SK-N-SH (cell line): Measurements from ENCODE around the gene SLC7A6. TPM values are rescaled to one million over a fixed set of nuclear protein-coding genes. Genes with fewer than 3 reads are reported as not detected.
A peak's percentile ranks its signal among the peaks of the same experiment; 100 is the strongest.

Experiments used
- CTCF ChIA-PET: fragments of 300-600, 350-600 bp; formaldehyde crosslinking; extraction: SDS; loops from one replicate; lab custom pipeline; 2021; lab: Yijun Ruan, JAX
- POLR2A ChIA-PET: fragments of 350-600 bp; sonication (Branson Sonifier 250); formaldehyde crosslinking; extraction: SDS; loops from one replicate; lab custom pipeline; 2020; ENCODE audit warnings: antibody characterized with exemption, inconsistent platforms; lab: Yijun Ruan, JAX
- DNase-seq: peaks from one replicate; pipeline ENCODE4 v3.0.0; 2012
- H2AFZ ChIP-seq: fragments of 200-600 bp; sonication (generic); 2 replicates; pipeline ENCODE4 v1.8.1; 2016; ENCODE audit warnings: antibody characterized with exemption, mild to moderate bottlenecking, low read depth
- H3F3A ChIP-seq: fragments of 200-600 bp; sonication (generic); replicated peaks from 2 replicates; pipeline ENCODE3; 2016; ENCODE audit warnings: antibody characterized with exemption, mild to moderate bottlenecking; ENCODE audit not compliant: insufficient read depth
- H3K27ac ChIP-seq, 2 experiments: fragments of 200-500 bp in 1 of 2; fragments of 200-600 bp in 1 of 2; sonication (Bioruptor generic) in 1 of 2; sonication (generic), shearing (Covaris generic) in 1 of 2; 2 replicates each; pipeline versions ENCODE4 v1.5.1 to v1.6.1; 2014 to 2016; ENCODE audit warnings: low read depth in 2 of 2, inconsistent platforms in 1 of 2, low read length in 1 of 2, mild to moderate bottlenecking in 1 of 2, mixed read lengths in 1 of 2
- H3K27me3 ChIP-seq: fragments of 200-600 bp; sonication (generic), shearing (Covaris generic); 2 replicates; pipeline ENCODE4 v1.6.1; 2016; ENCODE audit warnings: mixed run types; ENCODE audit not compliant: insufficient read depth
- H3K36me3 ChIP-seq, 2 experiments: fragments of 200-500 bp in 1 of 2; fragments of 200-600 bp in 1 of 2; sonication (Bioruptor generic) in 1 of 2; sonication (generic) in 1 of 2; replicated peaks in 1 of 2; 2 replicates each; pipeline versions ENCODE3 to v1.5.1; 2014 to 2016; ENCODE audit warnings: low read length in 1 of 2, mild to moderate bottlenecking in 1 of 2; ENCODE audit not compliant: insufficient read depth in 2 of 2, control insufficient read depth in 1 of 2
- H3K4me1 ChIP-seq, 2 experiments: fragments of 200-500 bp in 1 of 2; fragments of 200-600 bp in 1 of 2; sonication (Bioruptor generic) in 1 of 2; sonication (generic), shearing (Covaris generic) in 1 of 2; 2 replicates each; pipeline versions ENCODE4 v1.5.1 to v1.6.1; 2014 to 2016; ENCODE audit warnings: low read depth in 1 of 2, low read length in 1 of 2, mixed run types in 1 of 2; ENCODE audit not compliant: insufficient read depth in 2 of 2, control insufficient read depth in 1 of 2
- H3K4me2 ChIP-seq: fragments of 200-600 bp; sonication (generic), shearing (Covaris generic); 2 replicates; pipeline ENCODE4 v1.6.1; 2017; ENCODE audit warnings: mixed run types
- H3K4me3 ChIP-seq, 2 experiments: fragments of 200-500 bp in 1 of 2; fragments of 200-600 bp in 1 of 2; sonication (Bioruptor generic) in 1 of 2; sonication (generic), shearing (Covaris generic) in 1 of 2; 2 replicates each; pipeline versions ENCODE4 v1.5.1 to v1.8.1; 2014 to 2016; ENCODE audit warnings: low read depth in 2 of 2, inconsistent platforms in 1 of 2, low read length in 1 of 2, mild to moderate bottlenecking in 1 of 2, mixed read lengths in 1 of 2, moderate library complexity in 1 of 2
- H3K79me2 ChIP-seq: fragments of 200-600 bp; sonication (generic); 2 replicates; pipeline ENCODE4 v1.8.1; 2017; ENCODE audit warnings: mild to moderate bottlenecking; ENCODE audit not compliant: insufficient read depth
- H3K9ac ChIP-seq: fragments of 200-600 bp; sonication (generic); 2 replicates; pipeline ENCODE4 v1.6.1; 2017; ENCODE audit warnings: mixed run types
- H3K9me2 ChIP-seq: fragments of 200-600 bp; sonication (generic); 2 replicates; pipeline ENCODE4 v1.6.1; 2017; ENCODE audit warnings: mixed run types
- H3K9me3 ChIP-seq: fragments of 200-600 bp; sonication (generic); 2 replicates; pipeline ENCODE4 v1.6.1; 2017; ENCODE audit warnings: mixed run types, mild to moderate bottlenecking, moderate library complexity
- H4K20me1 ChIP-seq: fragments of 200-600 bp; sonication (generic); 2 replicates; pipeline ENCODE4 v1.6.1; 2017; ENCODE audit warnings: mild to moderate bottlenecking, mixed run types; ENCODE audit not compliant: insufficient read depth
- CHD2 ChIP-seq: fragments of 150-350 bp; IDR thresholded peaks from 2 replicates; pipeline ENCODE4 v1.6.1; 2018; ENCODE audit warnings: low read length; ENCODE audit not compliant: partially characterized antibody
- CTCF ChIP-seq: fragments of 200-600 bp; sonication (generic); IDR thresholded peaks from 2 replicates; pipeline ENCODE4 v1.6.1; 2017; ENCODE audit warnings: antibody characterized with exemption, mild to moderate bottlenecking, moderate library complexity
- ELF1 ChIP-seq: IDR thresholded peaks from 2 replicates; pipeline ENCODE4 v1.4.0; 2012
- EZH2phosphoT487 ChIP-seq: fragments of 200-600 bp; sonication (generic); IDR thresholded peaks from 2 replicates; pipeline ENCODE4 v1.6.1; 2017; ENCODE audit warnings: low read depth, mixed run types, mild to moderate bottlenecking, antibody characterized with exemption, moderate library complexity, borderline replicate concordance
- FOSL2 ChIP-seq: IDR thresholded peaks from 2 replicates; pipeline ENCODE4 v1.4.0; 2012; ENCODE audit warnings: low read depth, mild to moderate bottlenecking, moderate library complexity, borderline replicate concordance
- FOXJ3 ChIP-seq: sonication (generic); formaldehyde crosslinking; IDR thresholded peaks from 2 replicates; pipeline ENCODE4 v1.5.1; 2020; ENCODE audit warnings: mild to moderate bottlenecking, missing genetic modification reagents
- GABPA ChIP-seq: IDR thresholded peaks from 2 replicates; pipeline ENCODE4 v1.4.0; 2012; ENCODE audit warnings: low read depth, mild to moderate bottlenecking
- JUND ChIP-seq: IDR thresholded peaks from 2 replicates; pipeline ENCODE4 v1.4.0; 2012
- MAX ChIP-seq: IDR thresholded peaks from 2 replicates; pipeline ENCODE4 v1.4.0; 2012; ENCODE audit warnings: low read depth
- POLR2AphosphoS5 ChIP-seq: IDR thresholded peaks from 2 replicates; pipeline ENCODE4 v1.6.1; 2012; ENCODE audit warnings: low read depth, low read length
- REST ChIP-seq: IDR thresholded peaks from 2 replicates; pipeline ENCODE4 v1.6.1; 2012; ENCODE audit warnings: mild to moderate bottlenecking, low read depth, low read length, moderate library complexity
- RFX5 ChIP-seq: IDR thresholded peaks from 2 replicates; pipeline ENCODE4 v1.6.1; 2012; ENCODE audit warnings: mild to moderate bottlenecking, improper control_type of control experiment, low read length
- SIN3A ChIP-seq: IDR thresholded peaks from 2 replicates; pipeline ENCODE4 v1.6.1; 2012; ENCODE audit warnings: low read depth, mild to moderate bottlenecking, low read length, moderate library complexity, borderline replicate concordance
- TEAD4 ChIP-seq: IDR thresholded peaks from 2 replicates; pipeline ENCODE4 v1.4.0; 2012; ENCODE audit warnings: mild to moderate bottlenecking, borderline replicate concordance; ENCODE audit not compliant: insufficient read depth
- USF1 ChIP-seq: IDR thresholded peaks from 2 replicates; pipeline ENCODE4 v1.4.0; 2012; ENCODE audit warnings: low read depth, borderline replicate concordance
- YY1 ChIP-seq: IDR thresholded peaks from 2 replicates; pipeline ENCODE4 v1.4.0; 2012; ENCODE audit warnings: low read depth, mild to moderate bottlenecking
- WGBS: methylation state at CpG from one replicate; pipeline ENCODE4 v1.1.6; 2017; ENCODE audit warnings: low lambda C conversion rate; 5-methylcytosine and 5-hydroxymethylcytosine counted together
- polyA plus RNA-seq, 3 experiments: library from polyadenylated mRNA; depleted of rRNA; stranded (reverse); fragments of >200 nt; gene quantifications; 2 replicates each; pipeline ENCODE4 v1.2.3, GENCODE V29; 2012
- TF ChIP-seq, protein P1 (sequence below): fragments of 150-350 bp; IDR thresholded peaks from 2 replicates; pipeline ENCODE4 v1.6.1; 2016; ENCODE audit warnings: mild to moderate bottlenecking, low read depth, low read length

Gene SLC7A6
- polyA plus RNA-seq, 1 of the 3 experiments (the other 2 are of a cell fraction): 19.0 TPM

GRCh38 chr16:68235887-68236136 is 28.5 kb upstream of the SLC7A6 start, which contains the start of gene ESRP2:
TSS of gene ESRP2 (minus strand) at chr16:68236127. CDS start at chr16:68236045, 82 bp downstream.
- TF ChIP-seq, protein P1, sequence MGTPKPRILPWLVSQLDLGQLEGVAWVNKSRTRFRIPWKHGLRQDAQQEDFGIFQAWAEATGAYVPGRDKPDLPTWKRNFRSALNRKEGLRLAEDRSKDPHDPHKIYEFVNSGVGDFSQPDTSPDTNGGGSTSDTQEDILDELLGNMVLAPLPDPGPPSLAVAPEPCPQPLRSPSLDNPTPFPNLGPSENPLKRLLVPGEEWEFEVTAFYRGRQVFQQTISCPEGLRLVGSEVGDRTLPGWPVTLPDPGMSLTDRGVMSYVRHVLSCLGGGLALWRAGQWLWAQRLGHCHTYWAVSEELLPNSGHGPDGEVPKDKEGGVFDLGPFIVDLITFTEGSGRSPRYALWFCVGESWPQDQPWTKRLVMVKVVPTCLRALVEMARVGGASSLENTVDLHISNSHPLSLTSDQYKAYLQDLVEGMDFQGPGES: no peak
- TF ChIP-seq TEAD4: no peak
- no peak for TF ChIP-seq YY1
- TF ChIP-seq REST: no peak
- no peak for TF ChIP-seq GABPA
- no peak for TF ChIP-seq MAX
- no peak for TF ChIP-seq POLR2AphosphoS5
- peak within 1 kb of the TSS; percentile 70 for H3K4me2 ChIP-seq
- H3K4me1 ChIP-seq: peaks cover 0 to 8% of the 10 kb centered on the region in 2 experiments; a peak in 1 of 4 replicates
- no peak for DNase-seq
- H3K79me2 ChIP-seq: no peaks in the 10 kb centered on the region
- H2AFZ ChIP-seq: peak within 1 kb of the TSS; percentile 79; the same call in 1 of the 2 replicates
- H3K9me2 ChIP-seq: no peaks in the 10 kb centered on the region
- 96% methylated on average over 29 of the region's 36 CpGs for WGBS
- no peaks in the 10 kb centered on the region for H3K27me3 ChIP-seq
- H3K9ac ChIP-seq: peak within 1 kb of the TSS; percentile 55
- H3K27ac ChIP-seq: peak within 1 kb of the TSS; percentile 70 to 79
- no peaks in the 10 kb centered on the region for H4K20me1 ChIP-seq
- H3K9me3 ChIP-seq: no peaks in the 10 kb centered on the region
- H3K4me3 ChIP-seq: peak within 1 kb of the TSS; percentile 42 to 52
- peaks cover 0 to 3% of the 10 kb centered on the region in 2 experiments for H3K36me3 ChIP-seq
- ChIA-PET CTCF (interaction anchor here (0.8 to 2.2 kb wide), 2 partner anchors 137 to 142 kb away, joined by 3 to 17 read pairs; no protein-coding TSS in a partner anchor), POLR2A (no interaction called here)
- peaks cover 3% of the 10 kb centered on the region for H3F3A ChIP-seq

DNA sequence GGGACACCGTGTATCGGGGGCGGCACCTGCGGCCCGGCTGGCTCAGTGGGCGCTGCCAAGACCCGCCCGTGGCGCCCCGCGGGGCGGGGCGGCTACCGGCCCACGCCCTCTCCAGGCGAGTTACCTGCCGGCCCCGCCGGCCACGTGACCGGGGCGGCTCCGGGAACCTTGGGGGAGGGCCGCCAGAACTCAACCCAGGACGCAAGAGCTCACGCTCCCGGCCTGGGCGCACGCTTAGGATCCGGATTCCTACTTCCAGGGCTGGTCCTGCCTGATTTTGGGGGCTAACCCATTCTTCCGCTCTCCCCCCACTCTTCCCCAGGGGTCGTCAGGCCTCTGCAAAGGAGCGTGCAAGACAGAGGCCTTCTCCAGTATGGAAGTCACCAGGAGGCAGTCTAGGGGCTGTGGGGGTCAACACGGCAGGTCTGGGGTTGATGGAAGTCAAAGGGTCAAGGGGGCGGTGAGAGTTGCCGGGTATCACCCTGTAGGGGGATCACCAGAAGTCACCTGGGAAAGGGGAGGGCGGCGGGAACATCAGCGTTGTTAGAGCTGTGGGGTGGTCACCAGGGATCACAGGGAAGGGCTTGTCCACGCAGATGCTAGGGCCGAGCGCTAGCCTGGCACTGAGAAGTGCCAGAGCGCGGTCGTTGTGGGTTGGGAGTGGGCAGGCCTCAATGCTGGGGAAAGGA is 28.0 kb upstream of the SLC7A6 start:
- DNase-seq: peak; percentile 37
- TF ChIP-seq USF1: no peak
- no peak for TF ChIP-seq FOSL2
- no peak for TF ChIP-seq CHD2
- TF ChIP-seq EZH2phosphoT487: no peak
- TF ChIP-seq FOXJ3 (CRISPR knock-in tag): no peak
- TF ChIP-seq ELF1: no peak
- no peak for TF ChIP-seq SIN3A
- no peak for TF ChIP-seq CTCF
- no peak for TF ChIP-seq RFX5
- no peak for TF ChIP-seq JUND

More for the DNA sequence above, 28.0 kb upstream of the SLC7A6 start:
- Histone ChIP-seq H3K9me3 (no peaks in the 10 kb centered on the region), H3K4me1 (peaks cover 0 to 8% of the 10 kb centered on the region in 2 experiments; a peak in 1 of 4 replicates), H3F3A (peaks cover 3% of the 10 kb centered on the region), H4K20me1 (no peaks in the 10 kb centered on the region), H3K9me2 (no peaks in the 10 kb centered on the region), H3K36me3 (peaks cover 0 to 2% of the 10 kb centered on the region in 2 experiments), H3K27me3 (no peaks in the 10 kb centered on the region), H3K27ac (peak overlapping the region in 1 of 2 experiments; percentile 79; a peak in 1 of 4 replicates), H3K79me2 (no peaks in the 10 kb centered on the region), H3K4me2 (no peak overlapping the region), H3K4me3 (no peak overlapping the region), H3K9ac (no peak overlapping the region), H2AFZ (peak overlapping the region; percentile 79; the same call in 1 of the 2 replicates)
- 97% methylated on average over 14 of the region's 45 CpGs for WGBS
- POLR2A ChIA-PET: no interaction called here
- CTCF ChIA-PET: interaction anchor here (0.8 to 2.2 kb wide), 4 partner anchors 25 to 196 kb away, joined by 3 to 17 read pairs (median 6); no protein-coding TSS in a partner anchor
